Measurements from ENCODE around the gene MGP.

The MGP gene

DNA sequence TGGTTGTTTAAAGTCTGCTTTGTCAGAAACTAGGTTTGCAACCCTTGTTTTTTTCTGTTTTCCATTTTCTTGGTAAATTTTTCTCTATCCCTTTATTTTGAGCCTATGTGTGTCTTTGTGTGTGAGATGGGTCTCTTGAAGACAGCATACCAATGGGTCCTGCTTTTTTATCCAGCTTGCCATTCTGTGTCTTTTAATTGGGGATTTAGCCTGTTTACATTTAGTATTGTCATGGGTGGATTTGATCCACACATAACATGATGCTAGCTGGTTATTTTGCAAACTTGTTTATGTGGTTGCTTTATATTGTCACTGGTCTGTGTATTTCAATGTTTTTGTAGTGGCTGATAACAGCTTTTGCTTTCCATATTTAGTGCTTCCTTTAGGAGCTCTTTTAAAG is 25.2 kb downstream of the MGP start:
- no peak for DNase-seq (ENCODE audit: low spot score)

DNA sequence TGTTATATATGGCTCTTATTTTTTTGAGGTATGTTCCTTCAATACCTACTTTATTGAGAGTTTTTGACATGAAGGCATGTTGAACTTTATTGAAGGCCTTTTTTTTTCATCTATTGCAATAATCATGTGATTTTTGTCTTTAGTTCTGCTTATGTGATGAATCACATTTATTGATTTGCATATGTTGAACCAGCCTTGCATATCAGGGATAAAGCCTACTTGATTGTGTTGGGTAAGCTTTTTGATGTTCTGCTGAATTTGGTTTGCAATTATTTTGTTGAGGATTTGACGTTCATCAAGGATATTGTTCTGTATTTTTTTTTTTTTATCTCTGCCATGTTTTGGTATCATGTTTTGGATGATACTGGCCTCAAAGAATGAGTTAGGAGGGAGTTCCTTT is 27.1 kb downstream of the MGP start:
- no peak for DNase-seq (ENCODE audit: low spot score)

GRCh38 chr12:14854586-14855183 is 31.0 kb downstream of the MGP start:
- no peak for DNase-seq (ENCODE audit: low spot score)

DNA sequence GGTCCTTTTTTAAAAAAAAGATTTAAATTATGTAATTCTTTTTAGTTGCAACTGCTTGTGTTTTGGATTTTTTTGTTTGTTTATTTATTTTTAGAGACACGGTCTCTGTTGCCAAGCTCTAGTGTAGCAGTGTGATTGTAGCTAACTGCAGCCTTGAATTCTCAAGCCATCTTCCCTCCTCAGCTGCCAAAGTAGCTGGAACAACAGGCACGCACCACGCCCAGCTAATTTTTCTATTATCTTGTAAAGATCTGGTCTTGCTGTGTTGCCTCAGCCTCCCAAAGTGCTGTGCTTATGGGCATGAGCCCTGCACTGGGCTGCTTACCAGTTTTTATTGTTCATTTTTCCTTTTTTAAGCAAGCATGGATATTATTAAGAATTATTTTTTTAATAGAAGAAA is 31.7 kb downstream of the MGP start:
- DNase-seq (ENCODE audit: low spot score): no peak

GRCh38 chr12:14852880-14853279 is 32.8 kb downstream of the MGP start:
- no peak for DNase-seq (ENCODE audit: low spot score)

DNA sequence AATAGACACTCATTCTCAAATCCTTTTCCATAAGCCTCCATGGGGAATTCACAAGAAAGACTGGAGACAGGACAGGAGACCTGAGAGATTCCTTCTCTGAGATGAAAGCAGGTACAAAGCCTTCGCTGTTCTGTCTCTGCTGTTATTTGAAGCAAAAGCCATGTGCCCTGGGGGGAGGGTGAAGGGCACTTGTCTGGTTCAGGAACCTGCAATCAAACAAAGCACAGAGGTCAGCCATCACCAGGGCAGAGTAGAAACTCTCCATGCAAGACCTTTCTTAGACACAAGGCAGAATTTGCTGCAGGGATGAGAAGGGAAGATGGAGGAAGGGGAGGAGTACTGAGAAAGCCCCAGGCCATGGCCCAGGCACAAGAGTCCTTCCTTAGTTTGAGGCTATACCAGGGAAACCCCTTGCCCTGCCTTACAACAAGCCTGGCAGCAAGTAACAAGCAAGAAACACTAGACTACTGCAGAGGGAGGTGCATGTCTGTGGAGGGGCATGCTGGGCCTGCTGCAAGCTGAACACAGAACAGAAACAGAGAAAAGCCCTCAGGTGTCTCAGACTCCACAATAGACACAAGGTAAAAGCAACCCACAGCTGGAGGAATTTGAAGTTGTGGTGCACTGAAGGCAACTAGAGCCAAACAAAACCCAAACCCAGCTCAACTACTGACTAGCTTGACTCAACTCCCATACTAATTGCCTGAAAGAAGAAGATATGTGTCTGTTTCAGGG is 34.6 kb downstream of the MGP start:
- no peak for DNase-seq (ENCODE audit: low spot score)

- no peak for DNase-seq (ENCODE audit: low spot score)
Measured at GRCh38 chr12:14849661-14850060, 36.0 kb downstream of the MGP start.

GRCh38 chr12:14846876-14847580 is 38.6 kb downstream of the MGP start:
- DNase-seq (ENCODE audit: low spot score): no peak

GRCh38 chr12:14846042-14846587 is 39.5 kb downstream of the MGP start:
- no peak for DNase-seq (ENCODE audit: low spot score)

DNA sequence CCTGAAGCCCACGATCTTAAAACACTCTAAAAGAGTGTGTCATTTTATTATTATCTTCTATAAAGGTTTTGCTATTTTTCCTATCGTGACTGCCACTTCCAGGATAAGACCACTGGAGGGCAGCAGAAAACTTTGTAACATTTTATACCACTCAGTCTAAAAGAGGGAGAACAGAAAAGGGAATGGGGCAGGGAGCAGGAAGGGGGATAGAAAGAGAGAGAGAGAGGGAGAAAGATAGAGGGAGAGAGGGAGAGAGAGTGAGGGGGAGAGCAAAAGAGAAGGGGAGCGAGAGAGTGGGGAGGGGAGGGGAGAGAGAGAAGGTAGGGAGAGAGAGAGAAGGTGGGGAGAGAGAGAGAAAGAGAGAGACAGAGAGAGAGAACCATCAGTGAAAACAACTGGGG is 40.3 kb downstream of the MGP start:
- DNase-seq (ENCODE audit: low spot score): peak; percentile 28

GRCh38 chr12:14844401-14844800 is 41.3 kb downstream of the MGP start:
- no peak for DNase-seq (ENCODE audit: low spot score)

- DNase-seq (ENCODE audit: low spot score): no peak
Measured at GRCh38 chr12:14843425-14843887, 42.2 kb downstream of the MGP start, which contains the start of gene ART4. TSS of gene ART4 (minus strand) at chr12:14843526. CDS start at chr12:14843113, 413 bp downstream.

- no peak for DNase-seq (ENCODE audit: low spot score)
Measured at GRCh38 chr12:14842315-14842714, 43.3 kb downstream of the MGP start.

- peak; percentile 15 for DNase-seq (ENCODE audit: low spot score)
Measured at GRCh38 chr12:14841761-14842160, 43.9 kb downstream of the MGP start.

DNA sequence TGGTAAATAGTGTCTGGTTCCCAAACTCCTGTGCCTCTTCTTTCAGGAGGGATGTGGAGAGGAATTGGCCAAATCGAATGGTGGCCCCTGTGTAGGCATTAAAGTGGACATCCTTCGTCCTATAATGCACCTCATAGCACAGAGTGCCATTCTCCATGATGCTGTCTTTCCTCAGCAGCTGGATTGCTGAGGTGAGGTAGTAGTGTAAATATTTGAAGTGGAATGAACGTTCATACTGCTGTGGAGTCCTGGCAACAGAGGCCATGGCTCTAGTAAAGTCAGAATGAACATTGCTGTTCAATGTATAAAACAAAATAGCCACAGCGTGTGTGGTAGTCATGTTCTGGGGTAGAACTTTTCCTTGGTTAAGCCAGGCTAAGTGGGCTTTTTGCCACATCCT is 45.0 kb downstream of the MGP start:
- DNase-seq (ENCODE audit: low spot score): no peak

DNA sequence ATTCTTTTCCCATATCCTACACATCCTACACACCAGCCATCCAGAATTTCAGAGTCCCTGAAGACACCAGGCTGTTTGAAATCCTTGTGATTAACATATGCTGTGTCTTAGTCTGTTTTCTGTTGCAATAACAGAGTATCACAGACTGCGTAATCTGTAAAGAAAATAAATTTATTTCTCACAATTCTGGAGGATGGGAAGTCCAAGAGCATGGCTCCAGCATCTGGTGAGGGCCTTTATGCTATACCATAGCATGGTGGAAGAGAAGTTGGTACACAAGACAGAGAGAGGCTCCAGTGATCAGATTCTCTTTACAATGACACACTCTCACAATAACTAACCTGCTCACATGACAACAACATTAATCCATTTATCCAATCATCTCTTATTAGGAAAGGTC is 46.4 kb downstream of the MGP start:
- DNase-seq (ENCODE audit: low spot score): no peak

GRCh38 chr12:14836336-14837210 is 49.1 kb downstream of the MGP start:
- no peak for DNase-seq (ENCODE audit: low spot score)

DNA sequence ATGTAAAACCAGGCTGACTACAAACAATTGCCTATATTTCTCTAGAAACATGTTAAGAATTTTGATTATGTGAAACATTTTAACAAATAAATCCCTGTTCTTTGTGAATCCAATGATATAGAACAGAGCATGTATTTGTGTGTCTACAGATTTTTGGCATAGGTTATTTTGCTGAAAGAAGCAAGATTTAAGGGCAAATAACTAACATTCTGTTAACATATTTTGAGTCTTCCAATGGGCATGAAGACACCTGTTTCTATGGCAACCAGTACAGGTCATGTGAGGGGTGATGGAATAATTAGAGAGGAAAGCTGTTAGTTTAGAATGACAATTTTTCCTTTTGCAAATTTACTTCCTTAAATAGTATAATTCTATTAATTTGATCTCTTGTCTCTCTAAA is 51.1 kb downstream of the MGP start:
- DNase-seq (ENCODE audit: low spot score): no peak

- DNase-seq (ENCODE audit: low spot score): no peak
Measured at GRCh38 chr12:14833952-14834351, 51.7 kb downstream of the MGP start.

DNA sequence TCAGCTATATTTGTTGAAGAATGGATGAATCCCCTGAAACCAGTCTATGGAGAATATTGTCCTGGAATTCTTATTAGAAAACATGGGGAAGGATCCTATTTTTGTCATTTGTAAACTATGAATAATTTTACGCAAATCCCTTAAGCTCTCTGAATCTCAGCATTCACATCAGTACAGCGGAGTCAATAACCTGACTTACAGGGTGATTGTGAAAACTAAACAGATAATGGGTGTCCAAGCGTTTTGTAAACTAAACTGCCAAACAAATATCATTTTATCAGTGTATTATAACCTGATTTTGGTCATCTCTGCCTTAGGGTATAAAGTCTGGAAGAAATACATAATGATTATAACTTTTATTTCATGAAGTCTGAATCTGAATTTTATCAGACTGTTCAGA is 52.3 kb downstream of the MGP start:
- DNase-seq (ENCODE audit: low spot score): no peak
